ENCODE data around the gene PAX5. TPM values are rescaled to one million over a fixed set of nuclear protein-coding genes. Genes with fewer than 3 reads are reported as not detected.
"Not testable (repeated sequence)": the region's sequence is repeated elsewhere in the genome, so short reads cannot be mapped to it uniquely, and the experiment has no call there.

Gene PAX5
- not detected for total RNA-seq

- no peak for DNase-seq (ENCODE audit: low spot score in 2 of 2)
- TF ChIP-seq POLR2A (IDR thresholded peaks at IDR 0.05) (no peak), CTCF (IDR thresholded peaks at IDR 0.05) (no peak), EP300 (IDR thresholded peaks at IDR 0.05) (no peak)
- 16 to 18% methylated on average over 27 of the region's 27 CpGs for WGBS, 2 donors
- Histone ChIP-seq H3K4me1 (peaks cover 0 to 64% (median 31%) of the 10 kb centered on the region in 4 donors), H3K27me3 (peaks cover 11 to 100% of the 10 kb centered on the region in 2 donors), H3K27ac (peak within 1 kb of the TSS in 1 of 4 donors; percentile 68), H3K36me3 (no peaks in the 10 kb centered on the region), H3K9me3 (no peaks in the 10 kb centered on the region), H3K4me3 (peak within 1 kb of the TSS in 2 of 4 donors; percentile 24 to 29)
These were observed at the start of gene PAX5 for GRCh38 chr9:37033682-37034304. TSS of gene PAX5 (minus strand) at chr9:37034268. CDS start at chr9:37034031, 237 bp downstream.

GRCh38 chr9:37083654-37084053 lies 49.6 kb upstream of the PAX5 start:
- Histone ChIP-seq H3K4me1 (peaks cover 0 to 42% (median 13%) of the 10 kb centered on the region in 4 donors), H3K4me3 (no peak overlapping the region), H3K9me3 (no peaks in the 10 kb centered on the region), H3K27ac (no peak overlapping the region), H3K27me3 (no peaks in the 10 kb centered on the region), H3K36me3 (peaks cover 0 to 19% (median 0%) of the 10 kb centered on the region in 3 donors)
- no peak for DNase-seq (ENCODE audit: low spot score in 2 of 2)
- no peak for TF ChIP-seq EP300 (IDR thresholded peaks at IDR 0.05)
- no peak for TF ChIP-seq POLR2A (IDR thresholded peaks at IDR 0.05)
- TF ChIP-seq CTCF (IDR thresholded peaks at IDR 0.05) = no peak

GRCh38 chr9:37082214-37082765 lies 48.2 kb upstream of the PAX5 start:
- Histone ChIP-seq H3K27ac (no peak overlapping the region), H3K27me3 (no peaks in the 10 kb centered on the region), H3K4me1 (peaks cover 0 to 42% (median 13%) of the 10 kb centered on the region in 4 donors), H3K36me3 (peaks cover 0 to 12% (median 0%) of the 10 kb centered on the region in 3 donors), H3K9me3 (no peaks in the 10 kb centered on the region), H3K4me3 (no peak overlapping the region)
- no peak for TF ChIP-seq POLR2A (IDR thresholded peaks at IDR 0.05)
- TF ChIP-seq EP300 (IDR thresholded peaks at IDR 0.05) = no peak
- no peak for TF ChIP-seq CTCF (IDR thresholded peaks at IDR 0.05)
- 74 to 83% methylated on average over 4 of the region's 4 CpGs for WGBS, 2 donors
- DNase-seq (ENCODE audit: low spot score in 2 of 2) = no peak

GRCh38 chr9:37081507-37081906 lies 47.4 kb upstream of the PAX5 start:
- peaks cover 0 to 42% (median 13%) of the 10 kb centered on the region in 4 donors for H3K4me1 ChIP-seq
- not testable (repeated sequence) for DNase-seq (ENCODE audit: low spot score in 2 of 2); H3K4me3 ChIP-seq; H3K9me3 ChIP-seq; H3K27ac ChIP-seq; H3K27me3 ChIP-seq; H3K36me3 ChIP-seq
- WGBS, 2 donors = 96 to 98% methylated on average over 20 of the region's 20 CpGs

- H3K9me3 ChIP-seq, H3K36me3 ChIP-seq, H3K27me3 ChIP-seq: not testable (repeated sequence)
- Histone ChIP-seq H3K27ac (peak overlapping the region; percentile 82 to 98 (median 96)), H3K4me1 (peaks cover 0 to 35% (median 13%) of the 10 kb centered on the region in 4 donors), H3K4me3 (peak overlapping the region; percentile 85 to 99 (median 96))
- peak in 1 of 2 donors; percentile 8 for DNase-seq (ENCODE audit: low spot score in 2 of 2)
- WGBS, 2 donors = 1 to 3% methylated on average over 16 to 21 of the region's 32 CpGs
These were observed 46.1 kb upstream of the PAX5 start for GRCh38 chr9:37080165-37080628.

- 2 to 3% methylated on average over 57 to 61 of the region's 63 CpGs for WGBS, 2 donors
- no peaks in the 10 kb centered on the region for H3K27me3 ChIP-seq
- H3K36me3 ChIP-seq = no peaks in the 10 kb centered on the region
- DNase-seq (ENCODE audit: low spot score in 2 of 2) = peak; percentile 85 to 91
- TF ChIP-seq EP300 (IDR thresholded peaks at IDR 0.05) = peak; percentile 43 to 82
- peak; percentile 63 to 73 for TF ChIP-seq POLR2A (IDR thresholded peaks at IDR 0.05)
- TF ChIP-seq CTCF (IDR thresholded peaks at IDR 0.05) = peak in 2 of 5 experiments; percentile 5 to 16
- peak overlapping the region; percentile 82 to 98 (median 96) for H3K27ac ChIP-seq
- no peaks in the 10 kb centered on the region for H3K9me3 ChIP-seq
- H3K4me3 ChIP-seq = peak overlapping the region; percentile 85 to 99 (median 96)
- peaks cover 0 to 29% (median 13%) of the 10 kb centered on the region in 4 donors for H3K4me1 ChIP-seq
These were observed 45.5 kb upstream of the PAX5 start for GRCh38 chr9:37079370-37080164.

- not testable (repeated sequence) for H3K27ac ChIP-seq; H3K4me1 ChIP-seq; H3K9me3 ChIP-seq; H3K36me3 ChIP-seq; H3K27me3 ChIP-seq; H3K4me3 ChIP-seq; DNase-seq (ENCODE audit: low spot score in 2 of 2)
- WGBS, 2 donors = 61% methylated on average over 4 of the region's 4 CpGs
These were observed 40.7 kb upstream of the PAX5 start for GRCh38 chr9:37074790-37075189.
